ENCODE data around the gene CST7.

DNA sequence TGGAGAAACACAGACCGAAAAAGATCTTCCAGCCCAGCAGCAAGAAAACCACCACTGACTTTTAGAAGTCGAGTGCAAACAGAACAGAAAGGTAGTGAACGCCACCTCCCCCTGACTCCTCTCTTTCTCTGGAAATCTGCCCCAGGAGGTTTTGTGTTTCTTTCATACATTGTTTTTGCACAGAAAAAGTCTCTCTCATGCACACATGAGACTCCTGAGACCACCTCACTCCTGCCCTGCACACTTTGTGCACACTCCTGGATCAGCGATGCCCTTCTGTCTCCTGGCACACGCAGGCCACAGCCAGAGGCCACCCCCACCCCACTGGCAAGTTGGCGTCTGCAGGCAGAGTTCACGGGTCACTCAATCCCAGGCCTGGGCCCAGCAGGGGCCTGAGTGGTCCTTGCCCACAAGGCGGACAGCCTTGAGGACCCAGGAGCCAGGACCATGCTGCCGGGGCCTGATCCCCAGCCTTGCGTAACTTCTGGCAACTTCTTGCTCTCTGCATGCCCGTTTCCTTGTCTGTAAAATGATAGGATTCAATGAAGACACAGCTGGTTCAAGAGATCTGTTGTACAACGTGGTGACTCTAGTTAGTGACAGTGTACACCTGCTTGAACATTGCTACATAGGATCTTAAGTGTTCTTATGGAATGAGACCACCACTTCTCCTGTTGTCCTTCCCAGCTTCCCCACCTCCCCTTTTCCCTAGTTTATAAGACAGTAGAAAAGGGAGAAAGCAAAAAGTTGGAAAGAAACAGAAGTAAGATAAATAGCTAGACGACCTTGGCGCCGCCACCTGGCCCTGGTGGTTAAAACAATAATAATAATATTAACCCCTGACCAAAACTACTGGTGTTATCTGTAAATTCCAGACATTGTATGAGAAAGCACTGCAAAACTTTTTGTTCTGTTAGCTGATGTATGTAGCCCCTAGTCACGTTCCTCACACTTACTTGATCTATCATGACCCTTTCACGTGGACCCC is 30.2 kb upstream of the CST7 start:
- TF ChIP-seq, protein P1, sequence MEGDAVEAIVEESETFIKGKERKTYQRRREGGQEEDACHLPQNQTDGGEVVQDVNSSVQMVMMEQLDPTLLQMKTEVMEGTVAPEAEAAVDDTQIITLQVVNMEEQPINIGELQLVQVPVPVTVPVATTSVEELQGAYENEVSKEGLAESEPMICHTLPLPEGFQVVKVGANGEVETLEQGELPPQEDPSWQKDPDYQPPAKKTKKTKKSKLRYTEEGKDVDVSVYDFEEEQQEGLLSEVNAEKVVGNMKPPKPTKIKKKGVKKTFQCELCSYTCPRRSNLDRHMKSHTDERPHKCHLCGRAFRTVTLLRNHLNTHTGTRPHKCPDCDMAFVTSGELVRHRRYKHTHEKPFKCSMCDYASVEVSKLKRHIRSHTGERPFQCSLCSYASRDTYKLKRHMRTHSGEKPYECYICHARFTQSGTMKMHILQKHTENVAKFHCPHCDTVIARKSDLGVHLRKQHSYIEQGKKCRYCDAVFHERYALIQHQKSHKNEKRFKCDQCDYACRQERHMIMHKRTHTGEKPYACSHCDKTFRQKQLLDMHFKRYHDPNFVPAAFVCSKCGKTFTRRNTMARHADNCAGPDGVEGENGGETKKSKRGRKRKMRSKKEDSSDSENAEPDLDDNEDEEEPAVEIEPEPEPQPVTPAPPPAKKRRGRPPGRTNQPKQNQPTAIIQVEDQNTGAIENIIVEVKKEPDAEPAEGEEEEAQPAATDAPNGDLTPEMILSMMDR (IDR thresholded peaks at IDR 0.05 in 2 of 3, conservative IDR thresholded peaks at IDR 0.05 in 1 of 3; ENCODE audit: borderline replicate concordance in 1 of 3, insufficient read depth in 1 of 3, low read depth in 2 of 3, low read length in 2 of 3) = no peak
- no peak for TF ChIP-seq EZH2 (IDR thresholded peaks at IDR 0.05)
- TF ChIP-seq YY1 (IDR thresholded peaks at IDR 0.05; ENCODE audit: extremely low read depth, insufficient replicate concordance, low read depth, low read length) = no peak
